ENCODE measurements around the gene KLC3.

DNA sequence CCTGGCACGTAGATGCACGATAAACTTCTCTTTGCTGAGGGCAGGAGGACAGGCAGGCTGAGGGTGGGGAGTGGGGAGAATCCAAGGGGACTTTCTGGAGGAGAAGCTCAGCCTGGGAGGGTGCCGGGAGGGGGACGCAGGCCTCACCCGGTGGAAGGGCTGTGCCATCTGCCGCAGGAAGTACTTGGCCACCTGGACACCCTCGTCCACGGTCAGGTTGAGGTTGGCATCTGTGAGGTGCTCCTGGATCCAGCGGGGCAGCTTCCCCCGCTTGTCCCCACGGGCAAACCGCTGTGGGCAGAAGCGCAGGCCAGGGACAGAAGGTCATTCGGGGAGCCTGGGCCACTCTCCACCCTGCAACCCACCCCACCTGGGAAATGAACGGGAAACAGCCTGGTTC lies 11.5 kb downstream of the KLC3 start:
- TF ChIP-seq TAF1 (IDR thresholded peaks at IDR 0.05; ENCODE audit: borderline replicate concordance, insufficient read depth, low read length) (no peak), POLR2AphosphoS5 (IDR thresholded peaks at IDR 0.05; ENCODE audit: low read depth, low read length) (no peak), SIN3A (IDR thresholded peaks at IDR 0.05; ENCODE audit: borderline replicate concordance, insufficient read depth, low read length) (no peak)
- TF ChIP-seq, protein P1, sequence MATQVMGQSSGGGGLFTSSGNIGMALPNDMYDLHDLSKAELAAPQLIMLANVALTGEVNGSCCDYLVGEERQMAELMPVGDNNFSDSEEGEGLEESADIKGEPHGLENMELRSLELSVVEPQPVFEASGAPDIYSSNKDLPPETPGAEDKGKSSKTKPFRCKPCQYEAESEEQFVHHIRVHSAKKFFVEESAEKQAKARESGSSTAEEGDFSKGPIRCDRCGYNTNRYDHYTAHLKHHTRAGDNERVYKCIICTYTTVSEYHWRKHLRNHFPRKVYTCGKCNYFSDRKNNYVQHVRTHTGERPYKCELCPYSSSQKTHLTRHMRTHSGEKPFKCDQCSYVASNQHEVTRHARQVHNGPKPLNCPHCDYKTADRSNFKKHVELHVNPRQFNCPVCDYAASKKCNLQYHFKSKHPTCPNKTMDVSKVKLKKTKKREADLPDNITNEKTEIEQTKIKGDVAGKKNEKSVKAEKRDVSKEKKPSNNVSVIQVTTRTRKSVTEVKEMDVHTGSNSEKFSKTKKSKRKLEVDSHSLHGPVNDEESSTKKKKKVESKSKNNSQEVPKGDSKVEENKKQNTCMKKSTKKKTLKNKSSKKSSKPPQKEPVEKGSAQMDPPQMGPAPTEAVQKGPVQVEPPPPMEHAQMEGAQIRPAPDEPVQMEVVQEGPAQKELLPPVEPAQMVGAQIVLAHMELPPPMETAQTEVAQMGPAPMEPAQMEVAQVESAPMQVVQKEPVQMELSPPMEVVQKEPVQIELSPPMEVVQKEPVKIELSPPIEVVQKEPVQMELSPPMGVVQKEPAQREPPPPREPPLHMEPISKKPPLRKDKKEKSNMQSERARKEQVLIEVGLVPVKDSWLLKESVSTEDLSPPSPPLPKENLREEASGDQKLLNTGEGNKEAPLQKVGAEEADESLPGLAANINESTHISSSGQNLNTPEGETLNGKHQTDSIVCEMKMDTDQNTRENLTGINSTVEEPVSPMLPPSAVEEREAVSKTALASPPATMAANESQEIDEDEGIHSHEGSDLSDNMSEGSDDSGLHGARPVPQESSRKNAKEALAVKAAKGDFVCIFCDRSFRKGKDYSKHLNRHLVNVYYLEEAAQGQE (IDR thresholded peaks at IDR 0.05; ENCODE audit: insufficient read depth in 1 of 2, low read depth in 2 of 2, low read length in 2 of 2): no peak

Data from PFSK-1 (cell line).